ENCODE data around the gene SNORC.
"Not testable (repeated sequence)": the region's sequence is repeated elsewhere in the genome, so short reads cannot be mapped to it uniquely, and the experiment has no call there.

Gene SNORC

GRCh38 chr2:232896720-232897597 lies 26.9 kb downstream of the SNORC start:
- no peak for DNase-seq (ENCODE audit: low read depth)

GRCh38 chr2:232897598-232898408 lies 27.7 kb downstream of the SNORC start:
- DNase-seq (ENCODE audit: low read depth), result no peak

GRCh38 chr2:232898592-232899543 lies 28.8 kb downstream of the SNORC start:
- no peak for DNase-seq (ENCODE audit: low read depth)

GRCh38 chr2:232900811-232901735 lies 31.0 kb downstream of the SNORC start:
- DNase-seq (ENCODE audit: low read depth), result no peak

GRCh38 chr2:232901736-232902578 lies 31.9 kb downstream of the SNORC start:
- no peak for DNase-seq (ENCODE audit: low read depth)

- no peak for DNase-seq (ENCODE audit: low read depth)
Measured at GRCh38 chr2:232903989-232904388, 33.9 kb downstream of the SNORC start.

- DNase-seq (ENCODE audit: low read depth), result not testable (repeated sequence)
Measured at GRCh38 chr2:232906867-232907717, 37.0 kb downstream of the SNORC start.

GRCh38 chr2:232907718-232908085 lies 37.6 kb downstream of the SNORC start:
- DNase-seq (ENCODE audit: low read depth), result not testable (repeated sequence)

- no peak for DNase-seq (ENCODE audit: low read depth)
Measured at GRCh38 chr2:232908695-232909094, 38.6 kb downstream of the SNORC start.

GRCh38 chr2:232910376-232910775 lies 40.3 kb downstream of the SNORC start:
- no peak for DNase-seq (ENCODE audit: low read depth)

GRCh38 chr2:232911712-232912277 lies 41.7 kb downstream of the SNORC start:
- DNase-seq (ENCODE audit: low read depth), result no peak

- DNase-seq (ENCODE audit: low read depth), result no peak
Measured at GRCh38 chr2:232913903-232914302, 43.8 kb downstream of the SNORC start.

GRCh38 chr2:232919141-232919540 lies 49.1 kb downstream of the SNORC start:
- DNase-seq (ENCODE audit: low read depth), result no peak

GRCh38 chr2:232920055-232920454 lies 50.0 kb downstream of the SNORC start:
- DNase-seq (ENCODE audit: low read depth), result no peak

- no peak for DNase-seq (ENCODE audit: low read depth)
Measured at GRCh38 chr2:232920760-232921159, 50.7 kb downstream of the SNORC start.

GRCh38 chr2:232924433-232924832 lies 54.4 kb downstream of the SNORC start:
- no peak for DNase-seq (ENCODE audit: low read depth)

- no peak for DNase-seq (ENCODE audit: low read depth)
Measured at GRCh38 chr2:232925153-232925820, 55.2 kb downstream of the SNORC start.

GRCh38 chr2:232925821-232926156 lies 55.7 kb downstream of the SNORC start:
- no peak for DNase-seq (ENCODE audit: low read depth)
